Spleen (tissue), 7 donors: Measurements from ENCODE around the gene BTNL9.

ENCODE experiments used
- CTCF ChIP-seq, 11 experiments: fragments of 200-600 bp in 7 of 11; fragments of 450-650 bp in 4 of 11; sonication (generic) in 4 of 11; IDR thresholded peaks in 8 of 11; conservative IDR thresholded peaks in 3 of 11; 1 replicate in 7 of 11; 2 replicates in 4 of 11; pipeline versions ENCODE4 v1.4.0 to v1.8.0; 2016 to 2021; ENCODE audit warnings: antibody characterized with exemption in 11 of 11, inconsistent platforms in 4 of 11, mild to moderate bottlenecking in 1 of 11
- POLR2A ChIP-seq, 3 donors: fragments of 450-650 bp; IDR thresholded peaks; one replicate each; pipeline ENCODE4 v1.5.1; 2017; ENCODE audit warnings: antibody characterized with exemption in 3 of 3, mild to moderate bottlenecking in 1 of 3
- POLR2AphosphoS5 ChIP-seq, 3 donors: sonication (generic); formaldehyde crosslinking; IDR thresholded peaks; one replicate each; pipeline ENCODE4 v1.5.1; 2017; ENCODE audit warnings: antibody characterized with exemption in 3 of 3
- donor health status: DM: no; HTN: no; CAD: no; lungs with moderate emphysema.
- donor health status: DM: no; HTN: no; CAD: no.
- donor health status: DM: no; HTN: no; CAD: no.

- TF ChIP-seq CTCF (IDR thresholded peaks at IDR 0.05 in 8 of 11, conservative IDR thresholded peaks at IDR 0.05 in 3 of 11): no peak
- no peak for TF ChIP-seq POLR2A (IDR thresholded peaks at IDR 0.05)
- no peak for TF ChIP-seq POLR2AphosphoS5 (IDR thresholded peaks at IDR 0.05)
Measured at GRCh38 chr5:181086884-181087205, 46.8 kb downstream of the BTNL9 start.
